ENCODE data around the gene ADAMTS17.

ADAMTS17 gene

GRCh38 chr15:100211855-100212850 lies 129.6 kb downstream of the ADAMTS17 start:
- no peaks in the 10 kb centered on the region for H3K27me3 Mint-ChIP-seq
- no peak overlapping the region for H3K4me3 Mint-ChIP-seq
- peaks cover 2% of the 10 kb centered on the region for H3K36me3 Mint-ChIP-seq (ENCODE audit: insufficient read depth)
- no peaks in the 10 kb centered on the region for H3K9me3 Mint-ChIP-seq
- no peaks in the 10 kb centered on the region for H3K4me1 Mint-ChIP-seq
- ATAC-seq (replicated peaks; ENCODE audit: extremely low read depth, poor library complexity, severe bottlenecking) (no peak), DNase-seq (ENCODE audit: low spot score in 2 of 2) (no peak)
- H3K27ac Mint-ChIP-seq (ENCODE audit: low read depth) = no peak overlapping the region

GRCh38 chr15:100210338-100210737 lies 131.4 kb downstream of the ADAMTS17 start:
- H3K27ac Mint-ChIP-seq (ENCODE audit: low read depth) = no peak overlapping the region

GRCh38 chr15:100208921-100209603 lies 132.7 kb downstream of the ADAMTS17 start:
- H3K36me3 Mint-ChIP-seq (ENCODE audit: insufficient read depth) = peaks cover 4% of the 10 kb centered on the region
- no peaks in the 10 kb centered on the region for H3K4me1 Mint-ChIP-seq
- no peaks in the 10 kb centered on the region for H3K27me3 Mint-ChIP-seq
- ATAC-seq (replicated peaks; ENCODE audit: extremely low read depth, poor library complexity, severe bottlenecking) (no peak), DNase-seq (ENCODE audit: low spot score in 2 of 2) (no peak)
- no peaks in the 10 kb centered on the region for H3K9me3 Mint-ChIP-seq
- no peak overlapping the region for H3K4me3 Mint-ChIP-seq
- H3K27ac Mint-ChIP-seq (ENCODE audit: low read depth) = no peak overlapping the region

More at GRCh38 chr15:100210338-100210737, 131.4 kb downstream of the ADAMTS17 start:
- peaks cover 4% of the 10 kb centered on the region for H3K36me3 Mint-ChIP-seq (ENCODE audit: insufficient read depth)
- H3K4me3 Mint-ChIP-seq = no peak overlapping the region
- H3K27me3 Mint-ChIP-seq = no peaks in the 10 kb centered on the region
- DNase-seq (ENCODE audit: low spot score in 2 of 2) (no peak), ATAC-seq (replicated peaks; ENCODE audit: extremely low read depth, poor library complexity, severe bottlenecking) (no peak)
- no peaks in the 10 kb centered on the region for H3K4me1 Mint-ChIP-seq
- no peaks in the 10 kb centered on the region for H3K9me3 Mint-ChIP-seq

GRCh38 chr15:100207053-100207452 lies 134.7 kb downstream of the ADAMTS17 start:
- Mint-ChIP-seq H3K36me3 (ENCODE audit: insufficient read depth) (peaks cover 4% of the 10 kb centered on the region), H3K4me3 (no peak overlapping the region), H3K27me3 (no peaks in the 10 kb centered on the region), H3K4me1 (peaks cover 6% of the 10 kb centered on the region), H3K27ac (ENCODE audit: low read depth) (no peak overlapping the region), H3K9me3 (no peaks in the 10 kb centered on the region)
- no peak for ATAC-seq (replicated peaks; ENCODE audit: extremely low read depth, poor library complexity, severe bottlenecking)
- DNase-seq (ENCODE audit: low spot score in 2 of 2) = no peak

- DNase-seq (ENCODE audit: low spot score in 2 of 2) (no peak), ATAC-seq (replicated peaks; ENCODE audit: extremely low read depth, poor library complexity, severe bottlenecking) (no peak)
- Mint-ChIP-seq H3K9me3 (no peaks in the 10 kb centered on the region), H3K4me3 (no peak overlapping the region), H3K36me3 (ENCODE audit: insufficient read depth) (peaks cover 4% of the 10 kb centered on the region), H3K27me3 (no peaks in the 10 kb centered on the region), H3K27ac (ENCODE audit: low read depth) (no peak overlapping the region), H3K4me1 (peaks cover 10% of the 10 kb centered on the region)
These were observed 135.1 kb downstream of the ADAMTS17 start for GRCh38 chr15:100206643-100207042.

- peaks cover 4% of the 10 kb centered on the region for H3K36me3 Mint-ChIP-seq (ENCODE audit: insufficient read depth)
- no peaks in the 10 kb centered on the region for H3K27me3 Mint-ChIP-seq
- H3K4me3 Mint-ChIP-seq = no peak overlapping the region
- DNase-seq (ENCODE audit: low spot score in 2 of 2) = no peak
- H3K9me3 Mint-ChIP-seq = no peaks in the 10 kb centered on the region
- H3K4me1 Mint-ChIP-seq = peaks cover 19% of the 10 kb centered on the region
- no peak for ATAC-seq (replicated peaks; ENCODE audit: extremely low read depth, poor library complexity, severe bottlenecking)
- H3K27ac Mint-ChIP-seq (ENCODE audit: low read depth) = no peak overlapping the region
These were observed 136.1 kb downstream of the ADAMTS17 start for GRCh38 chr15:100205549-100206295.

GRCh38 chr15:100204771-100205170 lies 137.0 kb downstream of the ADAMTS17 start:
- Mint-ChIP-seq H3K9me3 (no peaks in the 10 kb centered on the region), H3K36me3 (ENCODE audit: insufficient read depth) (peaks cover 4% of the 10 kb centered on the region), H3K4me3 (no peak overlapping the region), H3K27ac (ENCODE audit: low read depth) (no peak overlapping the region), H3K4me1 (peaks cover 26% of the 10 kb centered on the region), H3K27me3 (no peaks in the 10 kb centered on the region)
- ATAC-seq (replicated peaks; ENCODE audit: extremely low read depth, poor library complexity, severe bottlenecking) = no peak
- DNase-seq (ENCODE audit: low spot score in 2 of 2) = no peak

GRCh38 chr15:100204211-100204610 lies 137.6 kb downstream of the ADAMTS17 start:
- Mint-ChIP-seq H3K4me3 (no peak overlapping the region), H3K36me3 (ENCODE audit: insufficient read depth) (peaks cover 4% of the 10 kb centered on the region), H3K27ac (ENCODE audit: low read depth) (no peak overlapping the region), H3K9me3 (no peaks in the 10 kb centered on the region), H3K4me1 (peaks cover 27% of the 10 kb centered on the region), H3K27me3 (no peaks in the 10 kb centered on the region)
- no peak for ATAC-seq (replicated peaks; ENCODE audit: extremely low read depth, poor library complexity, severe bottlenecking)
- no peak for DNase-seq (ENCODE audit: low spot score in 2 of 2)

- H3K27me3 Mint-ChIP-seq = no peaks in the 10 kb centered on the region
- H3K27ac Mint-ChIP-seq (ENCODE audit: low read depth) = no peak overlapping the region
- no peaks in the 10 kb centered on the region for H3K9me3 Mint-ChIP-seq
- DNase-seq (ENCODE audit: low spot score in 2 of 2) (no peak), ATAC-seq (replicated peaks; ENCODE audit: extremely low read depth, poor library complexity, severe bottlenecking) (no peak)
- H3K4me1 Mint-ChIP-seq = peaks cover 27% of the 10 kb centered on the region
- peaks cover 3% of the 10 kb centered on the region for H3K36me3 Mint-ChIP-seq (ENCODE audit: insufficient read depth)
- peak overlapping the region; percentile 77 for H3K4me3 Mint-ChIP-seq
These were observed 139.3 kb downstream of the ADAMTS17 start for GRCh38 chr15:100202309-100202960.

- ATAC-seq (replicated peaks; ENCODE audit: extremely low read depth, poor library complexity, severe bottlenecking) = peak; percentile 69
- peaks cover 2% of the 10 kb centered on the region for H3K36me3 Mint-ChIP-seq (ENCODE audit: insufficient read depth)
- peak in 1 of 2 donors; percentile 17 for DNase-seq (ENCODE audit: low spot score in 2 of 2)
- peaks cover 27% of the 10 kb centered on the region for H3K4me1 Mint-ChIP-seq
- peak overlapping the region; percentile 77 for H3K4me3 Mint-ChIP-seq
- H3K27me3 Mint-ChIP-seq = no peaks in the 10 kb centered on the region
- H3K9me3 Mint-ChIP-seq = no peaks in the 10 kb centered on the region
- no peak overlapping the region for H3K27ac Mint-ChIP-seq (ENCODE audit: low read depth)
These were observed 140.1 kb downstream of the ADAMTS17 start for GRCh38 chr15:100201376-100202280.

- Mint-ChIP-seq H3K27ac (ENCODE audit: low read depth) (no peak overlapping the region), H3K9me3 (no peaks in the 10 kb centered on the region), H3K4me1 (peaks cover 27% of the 10 kb centered on the region), H3K4me3 (no peak overlapping the region), H3K27me3 (no peaks in the 10 kb centered on the region), H3K36me3 (ENCODE audit: insufficient read depth) (no peaks in the 10 kb centered on the region)
- no peak for ATAC-seq (replicated peaks; ENCODE audit: extremely low read depth, poor library complexity, severe bottlenecking)
- no peak for DNase-seq (ENCODE audit: low spot score in 2 of 2)
These were observed 141.4 kb downstream of the ADAMTS17 start for GRCh38 chr15:100200287-100200880.
